Neural cell (in vitro differentiated cells): ENCODE measurements around the gene NDUFS2. TPM values are rescaled to one million over a fixed set of nuclear protein-coding genes. Genes with fewer than 3 reads are reported as not detected.

Experiments used
- H2AFZ ChIP-seq: fragments of 200-600, 300-800 bp; sonication (generic), shearing (Covaris generic); 2 replicates; pipeline ENCODE4 v1.6.0; 2014; ENCODE audit warnings: low read depth, mild to moderate bottlenecking, antibody characterized with exemption, low read length, moderate library complexity
- H3F3A ChIP-seq: fragments of 200-600 bp; shearing (Covaris generic); 2 replicates; pipeline ENCODE4 v1.6.1; 2016; ENCODE audit warnings: mild to moderate bottlenecking, moderate library complexity, mixed read lengths, antibody characterized with exemption, low read length; ENCODE audit not compliant: insufficient read depth, poor library complexity, severe bottlenecking
- H3K27ac ChIP-seq: fragments of 200-600, 300-800 bp; sonication (generic), shearing (Covaris generic); 2 replicates; pipeline ENCODE4 v1.5.1; 2014; ENCODE audit warnings: mild to moderate bottlenecking, low read length, moderate library complexity
- H3K27me3 ChIP-seq: fragments of 300-800, 200-600 bp; sonication (generic), shearing (Covaris generic); 2 replicates; pipeline ENCODE4 v1.6.0; 2014; ENCODE audit warnings: mild to moderate bottlenecking, low read depth, low read length, moderate library complexity; ENCODE audit not compliant: insufficient read depth
- H3K36me3 ChIP-seq: fragments of 300-800, 200-600 bp; sonication (generic), shearing (Covaris generic); 2 replicates; pipeline ENCODE4 v1.5.1; 2014; ENCODE audit warnings: mild to moderate bottlenecking, antibody characterized with exemption, low read length, moderate library complexity; ENCODE audit not compliant: insufficient read depth
- H3K4me2 ChIP-seq: fragments of 300-800, 200-600 bp; sonication (generic), shearing (Covaris generic); 2 replicates; pipeline ENCODE4 v1.6.0; 2014; ENCODE audit warnings: mild to moderate bottlenecking, low read length
- H3K4me3 ChIP-seq: fragments of 300-800, 200-600 bp; sonication (generic), shearing (Covaris generic); 2 replicates; pipeline ENCODE4 v1.5.1; 2014; ENCODE audit warnings: mild to moderate bottlenecking, low read length, moderate library complexity
- H3K79me2 ChIP-seq: fragments of 200-600 bp; shearing (Covaris generic); replicated peaks from 2 replicates; pipeline ENCODE4 v1.6.0; 2014; ENCODE audit warnings: mild to moderate bottlenecking, low read length, moderate library complexity; ENCODE audit not compliant: insufficient read depth
- H3K9ac ChIP-seq: fragments of 300-800, 200-600 bp; sonication (generic), shearing (Covaris generic); 2 replicates; pipeline ENCODE4 v1.6.1; 2016; ENCODE audit warnings: mild to moderate bottlenecking, low read length, mixed read lengths
- H3K9me2 ChIP-seq: fragments of 200-600 bp; shearing (Covaris generic); 2 replicates; pipeline ENCODE4 v1.6.1; 2016; ENCODE audit warnings: mild to moderate bottlenecking, low read length, mixed read lengths; ENCODE audit not compliant: insufficient read depth
- H3K9me3 ChIP-seq: fragments of 200-600, 300-800 bp; sonication (generic), shearing (Covaris generic); 2 replicates; pipeline ENCODE4 v1.6.1; 2016; ENCODE audit warnings: mild to moderate bottlenecking, mixed run types, low read length, moderate library complexity, mixed read lengths
- H4K20me1 ChIP-seq: fragments of 200-600 bp; shearing (Covaris generic); 2 replicates; pipeline ENCODE4 v1.6.1; 2016; ENCODE audit warnings: mild to moderate bottlenecking, mixed run types; ENCODE audit not compliant: insufficient read depth
- CTCF ChIP-seq: fragments of 450-650 bp; IDR thresholded peaks from 2 replicates; pipeline ENCODE4 v1.5.1; 2014; ENCODE audit warnings: antibody characterized with exemption, mild to moderate bottlenecking, moderate library complexity; ENCODE audit not compliant: poor library complexity, severe bottlenecking
- EP300 ChIP-seq: fragments of 450-650 bp; conservative IDR thresholded peaks from 2 replicates; pipeline ENCODE4 v1.6.1; 2014; ENCODE audit warnings: antibody characterized with exemption, mild to moderate bottlenecking, moderate library complexity; ENCODE audit not compliant: poor library complexity, severe bottlenecking
- EZH2 ChIP-seq: fragments of 200-600, 300-800 bp; shearing (Covaris generic), sonication (generic); IDR thresholded peaks from 2 replicates; pipeline ENCODE4 v1.6.1; 2014; ENCODE audit warnings: antibody characterized with exemption, low read length, borderline replicate concordance, mild to moderate bottlenecking; ENCODE audit not compliant: insufficient read depth, poor library complexity, severe bottlenecking
- MXI1 ChIP-seq: fragments of 450-650 bp; conservative IDR thresholded peaks from 2 replicates; pipeline ENCODE4 v1.6.1; 2014; ENCODE audit warnings: antibody characterized with exemption, mild to moderate bottlenecking; ENCODE audit not compliant: poor library complexity, severe bottlenecking
- POLR2AphosphoS5 ChIP-seq: IDR thresholded peaks from 2 replicates; pipeline ENCODE4 v1.6.1; 2012
- RAD21 ChIP-seq: fragments of 450-650 bp; conservative IDR thresholded peaks from 2 replicates; pipeline ENCODE4 v1.6.1; 2014; ENCODE audit warnings: antibody characterized with exemption, mild to moderate bottlenecking, moderate library complexity
- REST ChIP-seq: IDR thresholded peaks from 2 replicates; pipeline ENCODE4 v1.6.1; 2012; ENCODE audit warnings: borderline replicate concordance
- SMC3 ChIP-seq: fragments of 450-650 bp; conservative IDR thresholded peaks from 2 replicates; pipeline ENCODE4 v1.6.1; 2014; ENCODE audit warnings: antibody characterized with exemption, mild to moderate bottlenecking, moderate library complexity; ENCODE audit not compliant: poor library complexity
- TAF1 ChIP-seq: IDR thresholded peaks from 2 replicates; pipeline ENCODE4 v1.6.1; 2012; ENCODE audit warnings: low read depth
- polyA plus RNA-seq: library from polyadenylated mRNA; depleted of rRNA; stranded (reverse); fragments of >200 nt; gene quantifications from 2 replicates; pipeline ENCODE4 v1.2.3, GENCODE V29; 2014

NDUFS2 gene
- polyA plus RNA-seq, 1 donor from 2014 or later: 166 TPM

DNA sequence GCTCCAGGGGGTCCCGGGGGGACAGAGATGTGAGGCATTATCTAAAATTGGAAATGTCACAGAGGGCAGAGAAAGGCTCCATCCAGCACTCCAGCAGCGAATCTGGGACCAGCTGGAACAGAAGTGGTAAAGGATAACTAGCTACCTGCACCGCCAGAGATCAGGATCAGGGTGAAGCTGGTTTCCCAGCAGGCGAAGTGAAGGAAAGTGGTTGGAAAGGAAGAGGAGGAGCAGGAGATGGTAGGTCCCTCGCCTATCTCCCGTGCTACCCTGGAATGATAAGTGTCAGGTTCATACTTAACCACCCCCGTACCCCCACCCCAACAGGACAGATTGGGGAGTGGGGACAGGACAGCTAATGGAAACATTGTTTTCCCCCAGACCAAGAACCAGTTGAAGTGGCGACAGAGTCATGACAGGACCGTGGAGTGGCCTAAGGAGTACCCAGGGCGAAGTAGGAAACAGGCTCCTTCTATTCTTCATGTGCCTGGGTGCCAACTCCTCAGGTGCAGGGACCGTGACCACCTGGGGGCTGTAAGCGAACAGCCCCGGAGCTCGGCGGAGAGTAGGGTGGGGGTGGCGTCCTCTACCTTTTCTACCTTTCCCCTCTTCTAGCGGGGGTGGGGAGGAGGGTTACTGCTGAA lies 25.6 kb upstream of the NDUFS2 start:
- Histone ChIP-seq H3K4me3 (peak overlapping the region; percentile 78), H3F3A (no peaks in the 10 kb centered on the region), H3K9ac (peak overlapping the region; percentile 81), H3K79me2 (peaks cover 6% of the 10 kb centered on the region), H2AFZ (peak overlapping the region; percentile 61), H3K27ac (peak overlapping the region; percentile 63), H3K27me3 (no peaks in the 10 kb centered on the region), H3K36me3 (no peaks in the 10 kb centered on the region), H3K4me2 (peak overlapping the region; percentile 81), H3K9me2 (no peaks in the 10 kb centered on the region), H3K9me3 (no peaks in the 10 kb centered on the region), H4K20me1 (no peaks in the 10 kb centered on the region)
- TF ChIP-seq CTCF (no peak), REST (no peak), TAF1 (no peak), EP300 (no peak), SMC3 (no peak), EZH2 (no peak), MXI1 (no peak), RAD21 (no peak), POLR2AphosphoS5 (no peak)

GRCh38 chr1:161177112-161177935 lies 24.8 kb upstream of the NDUFS2 start, which contains the start of gene B4GALT3:
TSS of gene B4GALT3 (minus strand) at chr1:161177507. CDS start at chr1:161176060, 1,447 bp downstream.
- no peaks in the 10 kb centered on the region for H3K9me3 ChIP-seq
- no peaks in the 10 kb centered on the region for H4K20me1 ChIP-seq
- peak within 1 kb of the TSS; percentile 78 for H3K4me3 ChIP-seq
- peak within 1 kb of the TSS; percentile 63 for H3K27ac ChIP-seq
- peak within 1 kb of the TSS; percentile 61 for H2AFZ ChIP-seq
- H3F3A ChIP-seq: no peaks in the 10 kb centered on the region
- peak; percentile 4 for TF ChIP-seq RAD21
- peak; percentile 14 for TF ChIP-seq REST
- no peak for TF ChIP-seq EZH2
- no peak for TF ChIP-seq EP300
- TF ChIP-seq SMC3: no peak
- TF ChIP-seq CTCF: peak; percentile 41
- TF ChIP-seq MXI1: peak; percentile 80
- peak; percentile 93 for TF ChIP-seq TAF1
- peak; percentile 87 for TF ChIP-seq POLR2AphosphoS5
- H3K79me2 ChIP-seq: peaks cover 6% of the 10 kb centered on the region
- H3K9me2 ChIP-seq: no peaks in the 10 kb centered on the region
- H3K9ac ChIP-seq: peak within 1 kb of the TSS; percentile 81
- no peaks in the 10 kb centered on the region for H3K27me3 ChIP-seq
- H3K4me2 ChIP-seq: peak within 1 kb of the TSS; percentile 81
- H3K36me3 ChIP-seq: no peaks in the 10 kb centered on the region
